Smooth muscle cell (in vitro differentiated cells): ENCODE measurements around the gene FHDC1. TPM values are rescaled to one million over a fixed set of nuclear protein-coding genes. Genes with fewer than 3 reads are reported as not detected.

Experiments used
- DNase-seq: peaks from one replicate; lab custom pipeline; 2025; ENCODE audit not compliant: unreplicated experiment; lab: John Stamatoyannopoulos, UW
- H2AFZ ChIP-seq: fragments of 200-600 bp; sonication (generic); 2 replicates; pipeline ENCODE4 v1.6.0; 2016; ENCODE audit warnings: antibody characterized with exemption, low read depth, mild to moderate bottlenecking
- H3F3A ChIP-seq: fragments of 200-600 bp; sonication (generic); 2 replicates; pipeline ENCODE4 v1.6.0; 2017; ENCODE audit warnings: antibody characterized with exemption, low read depth
- H3K27ac ChIP-seq: fragments of 200-600 bp; sonication (generic); 2 replicates; pipeline ENCODE4 v1.5.1; 2016; ENCODE audit warnings: low read depth, mild to moderate bottlenecking
- H3K27me3 ChIP-seq: fragments of 200-600 bp; sonication (generic); 2 replicates; pipeline ENCODE4 v1.6.1; 2016; ENCODE audit warnings: low read depth, mild to moderate bottlenecking
- H3K36me3 ChIP-seq: fragments of 200-600 bp; sonication (generic); 2 replicates; pipeline ENCODE4 v1.5.1; 2016; ENCODE audit warnings: low read depth
- H3K4me1 ChIP-seq: fragments of 200-600 bp; sonication (generic); 2 replicates; pipeline ENCODE4 v1.5.1; 2016; ENCODE audit warnings: low read depth
- H3K4me2 ChIP-seq: fragments of 200-600 bp; sonication (generic); 2 replicates; pipeline ENCODE4 v1.6.0; 2016; ENCODE audit warnings: mild to moderate bottlenecking
- H3K4me3 ChIP-seq: fragments of 200-600 bp; sonication (generic); 2 replicates; pipeline ENCODE4 v1.5.1; 2016; ENCODE audit warnings: mild to moderate bottlenecking
- H3K79me2 ChIP-seq: fragments of 200-600 bp; sonication (generic); 2 replicates; pipeline ENCODE4 v1.6.0; 2016; ENCODE audit warnings: low read depth, mild to moderate bottlenecking
- H3K9ac ChIP-seq: fragments of 200-600 bp; sonication (generic); 2 replicates; pipeline ENCODE4 v1.6.0; 2016; ENCODE audit warnings: low read depth
- H3K9me3 ChIP-seq: fragments of 200-600 bp; sonication (generic); replicated peaks from 2 replicates; pipeline ENCODE4 v1.5.1; 2016; ENCODE audit warnings: low read depth
- H4K20me1 ChIP-seq: fragments of 200-600 bp; sonication (generic); 2 replicates; pipeline ENCODE4 v1.6.0; 2016; ENCODE audit warnings: low read depth
- CTCF ChIP-seq: fragments of 200-600 bp; sonication (generic); IDR thresholded peaks from 2 replicates; pipeline ENCODE4 v1.5.1; 2017; ENCODE audit warnings: borderline replicate concordance, mild to moderate bottlenecking, antibody characterized with exemption; ENCODE audit not compliant: insufficient read depth, poor library complexity, severe bottlenecking
- WGBS: methylation state at CpG from one replicate; pipeline ENCODE4 v1.1.7; 2016; ENCODE audit warnings: low lambda C conversion rate; 5-methylcytosine and 5-hydroxymethylcytosine counted together
- polyA plus RNA-seq: library from polyadenylated mRNA; unstranded; fragments of >200 nt; fragmentation: Nextera tagmentation; extraction: Ambion mirVana; gene quantifications from 2 replicates; pipeline ENCODE4 v1.2.1, GENCODE V29; 2016
- total RNA-seq: library from RNA; depleted of rRNA; stranded (reverse); fragments of >200 nt; gene quantifications from 2 replicates; pipeline ENCODE4 v1.2.3, GENCODE V29; 2014

Gene FHDC1
- total and polyA plus RNA-seq, 2 experiments from 2014 or later: 0.49 to 3.0 TPM

GRCh38 chr4:152943672-152944071 is 7.5 kb downstream of the FHDC1 start:
- 25% methylated on average over 6 of the region's 6 CpGs for WGBS
- no peak for TF ChIP-seq CTCF
- Histone ChIP-seq H3K9ac (no peak overlapping the region), H3K9me3 (no peaks in the 10 kb centered on the region), H4K20me1 (no peaks in the 10 kb centered on the region), H3K4me1 (no peaks in the 10 kb centered on the region), H3K27me3 (peaks cover 29% of the 10 kb centered on the region), H2AFZ (no peak overlapping the region), H3K4me3 (no peak overlapping the region), H3K79me2 (no peaks in the 10 kb centered on the region), H3F3A (no peaks in the 10 kb centered on the region), H3K27ac (peak overlapping the region; percentile 67), H3K36me3 (no peaks in the 10 kb centered on the region), H3K4me2 (no peak overlapping the region)
- no peak for DNase-seq

- no peaks in the 10 kb centered on the region for H4K20me1 ChIP-seq
- no peaks in the 10 kb centered on the region for H3K36me3 ChIP-seq
- 80% methylated on average over 4 of the region's 4 CpGs for WGBS
- H2AFZ ChIP-seq: no peak overlapping the region
- no peak overlapping the region for H3K4me3 ChIP-seq
- no peak for TF ChIP-seq CTCF
- H3K27ac ChIP-seq: peak overlapping the region; percentile 67
- no peak for DNase-seq
- H3K27me3 ChIP-seq: peaks cover 18% of the 10 kb centered on the region
- no peak overlapping the region for H3K4me2 ChIP-seq
- no peaks in the 10 kb centered on the region for H3K4me1 ChIP-seq
- H3K9ac ChIP-seq: no peak overlapping the region
- no peaks in the 10 kb centered on the region for H3F3A ChIP-seq
- no peaks in the 10 kb centered on the region for H3K79me2 ChIP-seq
- no peaks in the 10 kb centered on the region for H3K9me3 ChIP-seq
Observed at GRCh38 chr4:152944666-152945320, 8.7 kb downstream of the FHDC1 start.

- H3K4me1 ChIP-seq: no peaks in the 10 kb centered on the region
- H3F3A ChIP-seq: no peaks in the 10 kb centered on the region
- H3K79me2 ChIP-seq: no peaks in the 10 kb centered on the region
- H3K36me3 ChIP-seq: no peaks in the 10 kb centered on the region
- no peaks in the 10 kb centered on the region for H3K9me3 ChIP-seq
- DNase-seq: no peak
- no peak overlapping the region for H3K27ac ChIP-seq
- no peak overlapping the region for H3K4me2 ChIP-seq
- WGBS: 92% methylated on average over 9 of the region's 9 CpGs
- peaks cover 12% of the 10 kb centered on the region for H3K27me3 ChIP-seq
- no peak overlapping the region for H3K9ac ChIP-seq
- no peak for TF ChIP-seq CTCF
- no peak overlapping the region for H2AFZ ChIP-seq
- no peak overlapping the region for H3K4me3 ChIP-seq
- no peaks in the 10 kb centered on the region for H4K20me1 ChIP-seq
Observed at GRCh38 chr4:152945639-152946038, 9.5 kb downstream of the FHDC1 start.

GRCh38 chr4:152946446-152946845 is 10.3 kb downstream of the FHDC1 start:
- Histone ChIP-seq H4K20me1 (no peaks in the 10 kb centered on the region), H3K27me3 (peaks cover 4% of the 10 kb centered on the region), H2AFZ (no peak overlapping the region), H3K27ac (no peak overlapping the region), H3K36me3 (no peaks in the 10 kb centered on the region), H3K4me3 (no peak overlapping the region), H3K9ac (no peak overlapping the region), H3F3A (no peaks in the 10 kb centered on the region), H3K79me2 (no peaks in the 10 kb centered on the region), H3K4me1 (peaks cover 3% of the 10 kb centered on the region), H3K9me3 (no peaks in the 10 kb centered on the region), H3K4me2 (no peak overlapping the region)
- no peak for TF ChIP-seq CTCF
- DNase-seq: no peak
- WGBS: 86% methylated on average over 4 of the region's 4 CpGs
